ENCODE measurements around the gene CPLX3.

CPLX3 gene

DNA sequence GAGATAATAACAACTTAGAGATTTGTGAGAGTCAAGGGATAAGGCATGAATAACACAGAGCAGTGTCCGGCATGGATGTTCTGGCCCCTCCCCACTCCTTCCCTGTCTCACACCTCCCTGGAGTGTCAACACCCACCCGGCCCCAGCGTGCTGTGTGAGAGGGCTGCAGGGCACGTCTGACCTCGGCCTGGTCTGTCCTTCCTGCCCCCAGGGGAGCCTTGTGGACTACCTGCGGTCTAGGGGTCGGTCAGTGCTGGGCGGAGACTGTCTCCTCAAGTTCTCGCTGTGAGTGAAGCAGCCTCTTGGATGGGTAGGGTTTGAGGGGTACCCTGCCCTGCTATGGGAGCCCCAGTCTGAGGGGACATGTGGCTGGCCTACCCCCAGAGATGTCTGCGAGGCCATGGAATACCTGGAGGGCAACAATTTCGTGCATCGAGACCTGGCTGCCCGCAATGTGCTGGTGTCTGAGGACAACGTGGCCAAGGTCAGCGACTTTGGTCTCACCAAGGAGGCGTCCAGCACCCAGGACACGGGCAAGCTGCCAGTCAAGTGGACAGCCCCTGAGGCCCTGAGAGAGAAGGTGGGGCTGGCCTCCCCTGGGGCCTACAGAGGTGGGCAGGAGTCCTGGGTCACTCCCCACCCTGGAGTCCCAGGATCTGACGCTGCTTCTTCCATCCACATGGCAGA lies 25.0 kb upstream of the CPLX3 start:
- DNase-seq (ENCODE audit: extremely low spot score): no peak
- ChIA-PET POLR2A (no interaction called here), CTCF (interaction anchor here (0.8 to 35.2 kb wide), 6 partner anchors 9 to 76 kb away, joined by 3 to 1226 read pairs (median 5); partner anchors contain the start of genes CSK, CYP1A1 and LMAN1L)
- TF ChIP-seq, protein P1, sequence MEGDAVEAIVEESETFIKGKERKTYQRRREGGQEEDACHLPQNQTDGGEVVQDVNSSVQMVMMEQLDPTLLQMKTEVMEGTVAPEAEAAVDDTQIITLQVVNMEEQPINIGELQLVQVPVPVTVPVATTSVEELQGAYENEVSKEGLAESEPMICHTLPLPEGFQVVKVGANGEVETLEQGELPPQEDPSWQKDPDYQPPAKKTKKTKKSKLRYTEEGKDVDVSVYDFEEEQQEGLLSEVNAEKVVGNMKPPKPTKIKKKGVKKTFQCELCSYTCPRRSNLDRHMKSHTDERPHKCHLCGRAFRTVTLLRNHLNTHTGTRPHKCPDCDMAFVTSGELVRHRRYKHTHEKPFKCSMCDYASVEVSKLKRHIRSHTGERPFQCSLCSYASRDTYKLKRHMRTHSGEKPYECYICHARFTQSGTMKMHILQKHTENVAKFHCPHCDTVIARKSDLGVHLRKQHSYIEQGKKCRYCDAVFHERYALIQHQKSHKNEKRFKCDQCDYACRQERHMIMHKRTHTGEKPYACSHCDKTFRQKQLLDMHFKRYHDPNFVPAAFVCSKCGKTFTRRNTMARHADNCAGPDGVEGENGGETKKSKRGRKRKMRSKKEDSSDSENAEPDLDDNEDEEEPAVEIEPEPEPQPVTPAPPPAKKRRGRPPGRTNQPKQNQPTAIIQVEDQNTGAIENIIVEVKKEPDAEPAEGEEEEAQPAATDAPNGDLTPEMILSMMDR (IDR thresholded peaks at IDR 0.05; ENCODE audit: control extremely low read depth, extremely low read depth, low read depth, missing control alignments): no peak

DNA sequence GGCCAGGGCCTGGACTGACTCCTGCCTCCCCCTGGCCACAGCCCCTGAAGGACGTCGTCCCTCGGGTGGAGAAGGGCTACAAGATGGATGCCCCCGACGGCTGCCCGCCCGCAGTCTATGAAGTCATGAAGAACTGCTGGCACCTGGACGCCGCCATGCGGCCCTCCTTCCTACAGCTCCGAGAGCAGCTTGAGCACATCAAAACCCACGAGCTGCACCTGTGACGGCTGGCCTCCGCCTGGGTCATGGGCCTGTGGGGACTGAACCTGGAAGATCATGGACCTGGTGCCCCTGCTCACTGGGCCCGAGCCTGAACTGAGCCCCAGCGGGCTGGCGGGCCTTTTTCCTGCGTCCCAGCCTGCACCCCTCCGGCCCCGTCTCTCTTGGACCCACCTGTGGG lies 24.1 kb upstream of the CPLX3 start:
- ChIA-PET POLR2A (no interaction called here), CTCF (interaction anchor here (9.0 to 35.2 kb wide), 2 partner anchors 12 to 28 kb away, joined by 132 to 1226 read pairs; partner anchors contain the start of gene CSK)
- no peak for DNase-seq (ENCODE audit: extremely low spot score)
- TF ChIP-seq, protein P1 (IDR thresholded peaks at IDR 0.05; ENCODE audit: control extremely low read depth, extremely low read depth, low read depth, missing control alignments): no peak

- TF ChIP-seq, protein P1 (IDR thresholded peaks at IDR 0.05; ENCODE audit: control extremely low read depth, extremely low read depth, low read depth, missing control alignments): no peak
- no peak for DNase-seq (ENCODE audit: extremely low spot score)
- ChIA-PET POLR2A (no interaction called here), CTCF (interaction anchor here (9.0 to 35.2 kb wide), 2 partner anchors 13 to 28 kb away, joined by 132 to 1226 read pairs; partner anchors contain the start of gene CSK)
Measured at GRCh38 chr15:74802862-74803447, 23.5 kb upstream of the CPLX3 start.

DNA sequence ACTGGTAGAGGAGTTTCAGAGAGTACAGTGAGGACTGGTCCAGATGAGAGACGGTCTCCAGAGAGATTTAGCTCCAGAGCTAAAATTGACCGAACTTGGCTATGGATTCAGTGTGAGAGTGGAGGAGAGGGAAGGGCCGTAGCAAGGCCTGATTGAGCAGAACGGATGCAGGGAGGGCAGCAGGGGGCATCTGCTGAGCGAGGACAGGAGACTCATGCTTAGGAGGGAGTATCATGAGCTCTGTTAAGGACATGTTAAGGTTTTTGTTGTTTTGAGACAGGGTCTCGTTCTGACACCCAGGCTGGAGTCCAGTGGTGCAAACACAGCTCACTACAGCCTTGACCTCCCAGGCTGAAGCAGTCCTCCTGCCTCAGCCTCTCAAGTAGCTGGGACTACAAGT lies 21.5 kb upstream of the CPLX3 start:
- ChIA-PET POLR2A (interaction anchor here (0.8 kb wide), 1 partner anchor 11 kb away, joined by 5 read pairs; no protein-coding TSS in a partner anchor), CTCF (interaction anchor here (0.6 to 35.2 kb wide), 9 partner anchors 9 to 173 kb away, joined by 3 to 1226 read pairs (median 5); partner anchors contain the start of genes CPLX3 and CSK)
- TF ChIP-seq, protein P1 (IDR thresholded peaks at IDR 0.05; ENCODE audit: control extremely low read depth, extremely low read depth, low read depth, missing control alignments): no peak
- DNase-seq (ENCODE audit: extremely low spot score): no peak

GRCh38 chr15:74807282-74807681 lies 19.1 kb upstream of the CPLX3 start:
- TF ChIP-seq, protein P1 (IDR thresholded peaks at IDR 0.05; ENCODE audit: control extremely low read depth, extremely low read depth, low read depth, missing control alignments): no peak
- POLR2A ChIA-PET: interaction anchor here (0.9 kb wide), 1 partner anchor 62 kb away, joined by 4 read pairs; no protein-coding TSS in a partner anchor
- CTCF ChIA-PET: interaction anchor here (0.7 to 35.2 kb wide), 6 partner anchors 10 to 143 kb away, joined by 3 to 1226 read pairs (median 4); partner anchors contain the start of gene CSK
- no peak for DNase-seq (ENCODE audit: extremely low spot score)

GRCh38 chr15:74808078-74808839 lies 18.2 kb upstream of the CPLX3 start:
- CTCF ChIA-PET: interaction anchor here (0.8 to 35.2 kb wide), 7 partner anchors 9 to 33 kb away, joined by 3 to 1226 read pairs (median 5); partner anchors contain the start of gene CSK
- POLR2A ChIA-PET: interaction anchor here (0.6 to 0.9 kb wide), 2 partner anchors 22 to 61 kb away, joined by 3 to 4 read pairs; no protein-coding TSS in a partner anchor
- DNase-seq (ENCODE audit: extremely low spot score): no peak
- TF ChIP-seq, protein P1 (IDR thresholded peaks at IDR 0.05; ENCODE audit: control extremely low read depth, extremely low read depth, low read depth, missing control alignments): no peak
